ENCODE measurements around the gene NRP1. TPM values are rescaled to one million over a fixed set of nuclear protein-coding genes. Genes with fewer than 3 reads are reported as not detected.

NRP1 gene
- total and polyA plus RNA-seq, 2 donors (not counting 3 experiments of a cell fraction or from before 2014, with no cell fraction given) = 122 to 306 TPM

- BruUV-seq (replicated peaks) = no TSS peak
- H3K9ac ChIP-seq (replicated peaks; ENCODE audit: extremely low read depth, insufficient read depth, low read length) = no peak overlapping the region
- H3K27ac ChIP-seq (ENCODE audit: insufficient read depth, low read depth, low read length) = no peak overlapping the region
- TF ChIP-seq GATA2 (IDR thresholded peaks at IDR 0.05; ENCODE audit: insufficient read depth, insufficient read length, low read depth, low read length) (no peak), POLR2AphosphoS5 (IDR thresholded peaks at IDR 0.05; ENCODE audit: insufficient read depth, low read depth, low read length) (no peak), POLR2A (IDR thresholded peaks at IDR 0.05; ENCODE audit: low read depth, low read length) (no peak), JUN (IDR thresholded peaks at IDR 0.05; ENCODE audit: borderline replicate concordance, insufficient read depth, insufficient read length, low read depth) (no peak), EZH2 (IDR thresholded peaks at IDR 0.05; ENCODE audit: borderline replicate concordance, low read depth, low read length, severe bottlenecking) (no peak), MYC (IDR thresholded peaks at IDR 0.05; ENCODE audit: low read depth, low read length) (no peak)
- TF ChIP-seq, protein P1, sequence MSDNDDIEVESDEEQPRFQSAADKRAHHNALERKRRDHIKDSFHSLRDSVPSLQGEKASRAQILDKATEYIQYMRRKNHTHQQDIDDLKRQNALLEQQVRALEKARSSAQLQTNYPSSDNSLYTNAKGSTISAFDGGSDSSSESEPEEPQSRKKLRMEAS (IDR thresholded peaks at IDR 0.05; ENCODE audit: insufficient read depth, insufficient read length) = no peak
- no peak overlapping the region for H2AFZ ChIP-seq (ENCODE audit: low read depth, low read length)
- intact Hi-C loops (cut with micrococcal nuclease) (no loop called here), dilution Hi-C loops (cut with MboI; ENCODE audit: extremely low pct_ligation_motif_present, low sequenced_read_pairs) (no loop called here)
- no peaks in the 10 kb centered on the region for H3K9me1 ChIP-seq (replicated peaks; ENCODE audit: control insufficient read depth, extremely low read depth, insufficient read depth, low read length)
- no peak overlapping the region for H3K4me2 ChIP-seq (ENCODE audit: insufficient read depth, low read length)
- no peaks in the 10 kb centered on the region for H3K9me3 ChIP-seq (replicated peaks; ENCODE audit: control insufficient read depth, insufficient read depth, low read length)
- peaks cover 18 to 28% of the 10 kb centered on the region in 2 experiments for H3K36me3 ChIP-seq (ENCODE audit: control insufficient read depth in 2 of 2, extremely low read depth in 1 of 2, insufficient read depth in 2 of 2, low read length in 2 of 2)
- ChIA-PET POLR2A (no interaction called here), CTCF (interaction anchor here (1.8 kb wide), 1 partner anchor 74 kb away, joined by 5 read pairs; no protein-coding TSS in a partner anchor)
- FAIRE-seq (no peak), DNase-seq (ENCODE audit: low read depth, low spot score) (no peak)
- peaks cover 13% of the 10 kb centered on the region for H3K4me1 ChIP-seq (ENCODE audit: control insufficient read depth, extremely low read depth, insufficient read depth, low read length)
- H4K20me1 ChIP-seq (replicated peaks; ENCODE audit: control insufficient read depth, extremely low read depth, insufficient read depth, low read length) = no peaks in the 10 kb centered on the region
- no peaks in the 10 kb centered on the region for H3K27me3 ChIP-seq (ENCODE audit: control insufficient read depth in 2 of 2, insufficient read depth in 2 of 2, low read length in 2 of 2)
- no peaks in the 10 kb centered on the region for H3K79me2 ChIP-seq (ENCODE audit: control insufficient read depth, insufficient read depth, low read length)
- no peak overlapping the region for H3K4me3 ChIP-seq (replicated peaks in 1 of 3; ENCODE audit: insufficient read depth in 1 of 3, low read depth in 1 of 3, low read length in 3 of 3)
Measured at GRCh38 chr10:33189363-33189762, 145.1 kb downstream of the NRP1 start.

DNA sequence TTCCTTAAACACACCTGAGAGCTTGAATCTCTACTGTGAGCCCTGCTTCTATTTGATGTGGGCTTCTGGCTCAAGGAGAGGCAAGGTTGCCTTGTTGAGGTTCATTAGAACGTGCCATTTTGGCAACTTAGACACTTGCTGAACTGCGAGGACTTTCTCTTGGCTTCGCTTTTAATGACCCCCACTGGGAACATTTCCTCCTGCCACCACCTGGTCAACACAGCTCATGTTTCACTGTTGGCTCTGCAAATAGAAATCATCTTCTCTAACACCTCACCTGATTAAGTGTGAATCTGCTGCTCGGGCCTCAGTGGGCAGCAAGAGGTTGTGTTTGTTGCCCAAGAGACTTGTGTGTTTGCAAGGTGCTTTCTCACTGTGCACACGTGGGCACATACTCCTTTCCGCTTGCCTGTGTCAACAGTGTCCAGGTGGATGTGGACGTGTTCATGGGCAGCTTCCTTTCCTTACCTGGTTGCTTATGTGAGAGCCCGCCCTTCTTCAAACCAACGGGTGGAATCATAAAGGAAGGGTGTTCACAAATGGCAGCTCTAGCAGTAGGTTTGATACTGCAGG is 147.0 kb downstream of the NRP1 start:
- H4K20me1 ChIP-seq (replicated peaks; ENCODE audit: control insufficient read depth, extremely low read depth, insufficient read depth, low read length) = no peaks in the 10 kb centered on the region
- no peak overlapping the region for H3K27ac ChIP-seq (ENCODE audit: insufficient read depth, low read depth, low read length)
- H3K4me1 ChIP-seq (ENCODE audit: control insufficient read depth, extremely low read depth, insufficient read depth, low read length) = no peaks in the 10 kb centered on the region
- H3K9me1 ChIP-seq (replicated peaks; ENCODE audit: control insufficient read depth, extremely low read depth, insufficient read depth, low read length) = no peaks in the 10 kb centered on the region
- no peak for DNase-seq (ENCODE audit: low read depth, low spot score)
- no peak overlapping the region for H3K4me3 ChIP-seq (replicated peaks in 1 of 3; ENCODE audit: insufficient read depth in 1 of 3, low read depth in 1 of 3, low read length in 3 of 3)
- intact Hi-C loops (cut with micrococcal nuclease) (no loop called here), dilution Hi-C loops (cut with MboI; ENCODE audit: extremely low pct_ligation_motif_present, low sequenced_read_pairs) (no loop called here)
- no peaks in the 10 kb centered on the region for H3K27me3 ChIP-seq (ENCODE audit: control insufficient read depth in 2 of 2, insufficient read depth in 2 of 2, low read length in 2 of 2)
- H3K36me3 ChIP-seq (ENCODE audit: control insufficient read depth in 2 of 2, extremely low read depth in 1 of 2, insufficient read depth in 2 of 2, low read length in 2 of 2) = peaks cover 17 to 28% of the 10 kb centered on the region in 2 experiments
- no peak overlapping the region for H3K4me2 ChIP-seq (ENCODE audit: insufficient read depth, low read length)
- CTCF ChIA-PET = interaction anchor here (2.2 kb wide), 1 partner anchor 71 kb away, joined by 8 read pairs; no protein-coding TSS in a partner anchor
- no peak for FAIRE-seq
- H3K79me2 ChIP-seq (ENCODE audit: control insufficient read depth, insufficient read depth, low read length) = no peaks in the 10 kb centered on the region
- TF ChIP-seq POLR2AphosphoS5 (IDR thresholded peaks at IDR 0.05; ENCODE audit: insufficient read depth, low read depth, low read length) (no peak), FOS (IDR thresholded peaks at IDR 0.05; ENCODE audit: borderline replicate concordance, insufficient read depth, low read length) (no peak), MYC (IDR thresholded peaks at IDR 0.05; ENCODE audit: low read depth, low read length) (no peak), POLR2A (IDR thresholded peaks at IDR 0.05; ENCODE audit: low read depth, low read length) (no peak), GATA2 (IDR thresholded peaks at IDR 0.05; ENCODE audit: insufficient read depth, insufficient read length, low read depth, low read length) (no peak), CTCF (IDR thresholded peaks at IDR 0.05; ENCODE audit: extremely low read depth in 1 of 2, insufficient read depth in 1 of 2, low read depth in 1 of 2, low read length in 2 of 2) (no peak), EZH2 (IDR thresholded peaks at IDR 0.05; ENCODE audit: borderline replicate concordance, low read depth, low read length, severe bottlenecking) (no peak)
- TF ChIP-seq, protein P1 (IDR thresholded peaks at IDR 0.05; ENCODE audit: insufficient read depth, insufficient read length) = no peak
- POLR2A ChIA-PET = no interaction called here
- H2AFZ ChIP-seq (ENCODE audit: low read depth, low read length) = no peak overlapping the region
- H3K9me3 ChIP-seq (replicated peaks; ENCODE audit: control insufficient read depth, insufficient read depth, low read length) = no peaks in the 10 kb centered on the region
- BruUV-seq (replicated peaks) = no TSS peak
- H3K9ac ChIP-seq (replicated peaks; ENCODE audit: extremely low read depth, insufficient read depth, low read length) = no peak overlapping the region

Data from endothelial cell of umbilical vein (primary cell).